Suppressor macrophage (primary cell): ENCODE measurements around the gene OPRD1.
"Not testable (repeated sequence)": the region's sequence is repeated elsewhere in the genome, so short reads cannot be mapped to it uniquely, and the experiment has no call there.

Experiments used
- DNase-seq, 4 experiments: peaks; one replicate each; pipeline ENCODE4 v3.0.0-alpha.2; 2020 to 2022
- total RNA-seq, 17 experiments: gene quantifications; one replicate each; lab custom pipeline; 2026; ENCODE audit warnings: mixed read lengths in 6 of 17, inconsistent platforms in 3 of 17; lab: John Stamatoyannopoulos, UW

Gene OPRD1
- total RNA-seq = 0 to 2.9 (median 0) reads per million in 17 experiments

DNA sequence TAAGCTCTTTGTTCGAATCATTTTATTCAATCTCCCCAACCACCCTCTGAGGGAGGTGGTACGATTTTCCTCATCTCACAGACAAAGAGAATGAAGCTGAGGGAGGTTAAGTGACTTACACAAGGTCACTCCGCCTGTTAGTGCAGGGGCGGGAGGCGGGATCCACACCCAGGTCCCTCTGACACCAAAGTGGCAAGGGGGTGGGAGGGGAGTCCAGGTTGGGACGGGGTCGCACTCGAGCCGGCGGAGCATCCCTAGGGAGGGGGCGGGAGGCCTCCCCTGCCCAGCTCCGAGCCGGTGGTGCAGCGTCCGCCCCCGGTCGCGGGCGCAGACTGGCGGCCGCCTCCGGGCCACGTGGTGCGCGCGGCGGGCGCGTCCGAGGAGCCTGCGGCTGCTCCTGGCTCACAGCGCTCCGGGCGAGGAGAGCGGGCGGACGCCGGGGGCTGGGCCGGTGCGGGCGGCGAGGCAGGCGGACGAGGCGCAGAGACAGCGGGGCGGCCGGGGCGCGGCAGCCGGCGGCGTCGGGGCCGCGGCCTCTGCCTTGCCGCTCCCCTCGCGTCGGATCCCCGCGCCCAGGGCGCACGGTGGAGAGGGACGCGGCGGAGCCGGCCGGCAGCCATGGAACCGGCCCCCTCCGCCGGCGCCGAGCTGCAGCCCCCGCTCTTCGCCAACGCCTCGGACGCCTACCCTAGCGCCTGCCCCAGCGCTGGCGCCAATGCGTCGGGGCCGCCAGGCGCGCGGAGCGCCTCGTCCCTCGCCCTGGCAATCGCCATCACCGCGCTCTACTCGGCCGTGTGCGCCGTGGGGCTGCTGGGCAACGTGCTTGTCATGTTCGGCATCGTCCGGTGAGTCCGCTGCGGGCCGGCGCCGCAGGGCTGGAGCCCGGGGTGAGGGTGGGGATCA is at the start of gene OPRD1:
OPRD1 (plus strand) TSS at position 405 of the 903 bp plus-strand sequence; CDS start at position 619, 214 bp downstream.
- peak in 1 of 4 experiments; percentile 11 for DNase-seq

DNA sequence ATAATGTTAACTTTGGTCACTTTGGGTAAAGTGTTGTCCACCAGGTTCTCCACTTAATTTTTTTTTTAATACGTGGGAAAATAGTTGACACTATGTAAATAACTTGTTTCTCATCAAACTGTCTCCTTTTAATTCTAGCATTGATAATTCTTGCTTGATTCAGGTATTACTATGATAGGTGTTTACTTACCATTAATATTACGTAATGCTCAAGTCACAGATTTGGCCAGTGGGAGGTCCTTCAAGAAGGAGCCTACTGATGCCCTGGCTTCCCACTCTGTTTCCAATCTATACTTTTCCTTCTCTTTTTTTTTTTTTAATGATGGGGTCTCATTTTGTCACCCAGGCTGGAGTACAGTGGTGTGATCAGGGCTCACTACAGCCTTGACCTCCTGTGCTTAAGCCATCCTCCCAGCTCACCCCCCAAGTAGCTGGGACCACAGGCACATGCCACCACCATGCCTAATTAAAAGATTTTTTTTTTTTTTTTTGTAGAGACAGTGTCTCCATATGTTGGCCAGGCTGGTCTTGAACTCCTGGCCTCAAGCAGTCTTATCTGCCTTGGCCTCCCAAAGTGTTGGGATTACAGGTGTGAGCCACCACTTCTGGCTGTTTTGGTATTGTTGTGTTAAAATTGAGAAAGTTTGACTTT is 45.3 kb upstream of the OPRD1 start:
- no peak for DNase-seq

DNA sequence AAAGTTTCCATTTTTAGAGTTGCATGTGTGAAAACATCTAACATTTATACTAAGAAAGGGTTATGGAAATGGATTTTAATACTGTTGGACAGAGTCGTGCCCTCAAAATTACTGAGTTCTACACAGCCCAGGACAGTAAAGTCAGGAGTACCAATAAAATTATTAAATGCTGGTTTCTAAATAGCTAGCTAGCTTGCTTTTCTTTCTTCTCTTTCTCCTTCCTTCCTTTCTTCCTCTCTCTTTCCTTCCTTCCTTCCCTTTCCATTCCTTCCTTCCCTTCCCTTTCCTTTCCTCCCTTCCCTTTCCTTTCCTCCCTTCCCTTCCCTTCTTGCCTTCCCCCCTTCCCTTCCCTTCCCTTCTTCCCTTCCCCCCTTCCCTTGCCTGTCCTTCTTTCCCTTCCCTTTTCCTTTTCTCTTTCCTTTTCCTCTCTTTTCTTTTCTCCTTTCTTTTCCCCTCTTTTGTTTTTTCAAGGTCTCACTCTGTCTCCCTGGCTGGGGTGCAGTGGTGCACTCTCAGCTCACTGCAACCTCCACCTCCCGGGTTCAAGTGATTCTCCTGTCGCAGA is 41.3 kb upstream of the OPRD1 start:
- no peak for DNase-seq

DNA sequence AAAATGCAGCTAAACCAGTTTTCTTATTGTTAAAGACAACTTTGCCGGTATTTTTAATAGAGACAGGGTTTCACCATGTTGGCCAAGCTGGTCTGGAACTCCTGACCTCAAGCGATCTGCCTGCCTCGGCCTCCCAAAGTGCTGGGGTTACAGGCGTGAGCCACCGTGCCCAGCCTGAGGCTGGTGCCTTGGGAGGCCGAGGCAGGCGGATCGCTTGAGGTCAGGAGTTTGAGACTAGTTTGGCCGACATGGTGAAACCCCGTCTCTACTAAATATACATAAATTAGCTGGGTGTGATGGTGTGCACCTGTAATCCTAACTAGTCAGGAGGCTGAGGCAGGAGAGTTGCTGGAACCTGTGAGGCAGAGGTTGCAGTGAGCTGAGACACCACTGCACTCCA is 40.0 kb upstream of the OPRD1 start:
- not testable (repeated sequence) for DNase-seq

DNA sequence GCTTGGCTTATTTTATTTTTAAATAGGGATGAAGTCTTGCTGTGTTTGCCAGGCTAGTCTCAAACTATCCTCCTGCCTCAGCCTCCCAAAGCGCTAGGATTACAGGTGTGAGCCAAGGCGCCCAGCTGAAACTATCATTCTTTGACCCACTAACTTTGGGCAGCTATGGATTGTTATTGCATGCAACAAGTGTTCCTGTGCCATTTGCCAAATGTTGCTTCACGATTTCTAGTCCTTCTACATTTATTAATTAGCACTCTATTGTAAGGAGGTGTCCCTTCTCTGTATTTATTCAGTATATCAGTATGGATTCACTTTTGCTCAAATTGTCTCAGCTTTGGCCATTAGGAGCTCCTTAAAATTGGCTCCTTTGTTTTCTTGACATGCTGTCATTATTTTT is 38.9 kb upstream of the OPRD1 start:
- DNase-seq = no peak

DNA sequence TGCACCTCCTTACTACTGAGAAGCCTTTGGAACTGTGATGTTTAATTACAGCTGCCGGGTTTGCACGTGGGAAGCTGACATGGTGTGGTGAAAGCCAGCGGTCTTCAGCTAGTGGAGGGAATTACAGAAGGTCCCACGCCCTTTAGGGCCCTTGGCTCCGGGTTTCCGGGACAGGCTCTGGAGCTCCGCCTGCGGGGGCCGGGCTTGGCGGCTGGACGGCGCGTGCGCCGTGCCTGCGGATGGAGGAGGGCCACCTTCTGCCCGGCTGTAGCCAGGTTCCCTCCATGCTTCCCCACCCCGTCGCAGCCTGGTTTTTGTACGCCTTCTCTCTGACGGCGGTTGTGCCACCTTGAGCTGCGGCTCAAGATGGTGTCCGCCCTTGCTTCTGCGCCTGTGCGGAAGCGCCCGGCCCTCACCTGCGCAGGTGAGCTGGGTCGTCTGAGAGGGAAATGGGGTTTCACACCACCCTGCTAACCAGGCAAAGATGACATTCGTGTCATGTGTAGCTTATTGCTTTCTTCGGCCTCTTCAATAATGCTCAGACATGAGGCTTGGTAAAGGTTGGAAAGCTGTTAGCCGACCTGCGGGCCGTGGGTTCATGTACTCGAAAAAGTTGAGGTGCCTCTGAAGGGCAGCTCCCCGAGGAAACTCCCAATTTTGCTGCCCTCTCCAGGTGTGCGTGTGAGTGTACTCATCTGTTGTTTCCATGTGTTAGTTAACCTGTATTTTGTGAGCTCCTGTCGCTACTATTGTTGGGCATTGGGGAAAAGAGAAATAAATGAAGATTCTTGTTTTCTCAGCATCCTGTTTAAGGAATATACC is 36.6 kb upstream of the OPRD1 start:
- peak; percentile 86 to 94 (median 92) for DNase-seq

DNA sequence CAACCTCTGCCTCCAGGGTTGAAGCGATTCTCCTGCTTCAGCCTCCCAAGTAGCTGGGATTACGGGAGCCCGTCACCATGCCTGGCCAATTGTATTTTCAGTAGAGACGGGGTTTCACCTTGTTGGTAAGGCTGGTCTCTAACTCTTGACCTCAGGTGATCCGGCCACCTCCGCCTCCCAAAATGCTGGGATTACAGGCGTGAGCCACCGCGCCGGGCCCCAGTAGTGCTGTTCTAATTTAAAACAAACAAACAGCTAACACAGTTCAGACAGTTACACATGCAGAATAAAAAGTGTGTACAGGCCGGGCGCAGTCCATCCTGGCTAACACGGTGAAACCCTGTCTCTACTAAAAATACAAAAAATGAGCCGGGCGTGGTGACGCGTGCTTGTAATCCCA is 35.6 kb upstream of the OPRD1 start:
- DNase-seq = no peak

DNA sequence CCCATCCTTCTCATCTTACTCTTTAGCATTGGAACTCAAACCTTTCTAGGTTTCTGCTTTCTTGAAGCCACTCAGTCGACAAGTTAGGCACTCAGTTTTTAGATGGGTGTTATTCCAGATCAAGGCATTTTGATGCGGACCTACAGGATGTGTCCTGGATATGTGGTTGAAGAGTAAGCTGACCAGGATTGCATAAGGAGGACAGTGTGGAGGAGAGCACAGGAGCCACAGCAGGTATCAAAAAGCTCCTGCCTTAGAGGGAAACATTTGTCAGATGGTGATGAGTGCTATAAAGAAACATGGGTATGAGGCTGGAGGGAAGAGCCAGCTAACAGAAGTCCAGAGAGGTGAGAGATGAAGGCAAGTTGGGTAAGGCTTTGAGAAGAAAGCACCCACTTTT is 33.9 kb upstream of the OPRD1 start:
- DNase-seq = no peak

DNA sequence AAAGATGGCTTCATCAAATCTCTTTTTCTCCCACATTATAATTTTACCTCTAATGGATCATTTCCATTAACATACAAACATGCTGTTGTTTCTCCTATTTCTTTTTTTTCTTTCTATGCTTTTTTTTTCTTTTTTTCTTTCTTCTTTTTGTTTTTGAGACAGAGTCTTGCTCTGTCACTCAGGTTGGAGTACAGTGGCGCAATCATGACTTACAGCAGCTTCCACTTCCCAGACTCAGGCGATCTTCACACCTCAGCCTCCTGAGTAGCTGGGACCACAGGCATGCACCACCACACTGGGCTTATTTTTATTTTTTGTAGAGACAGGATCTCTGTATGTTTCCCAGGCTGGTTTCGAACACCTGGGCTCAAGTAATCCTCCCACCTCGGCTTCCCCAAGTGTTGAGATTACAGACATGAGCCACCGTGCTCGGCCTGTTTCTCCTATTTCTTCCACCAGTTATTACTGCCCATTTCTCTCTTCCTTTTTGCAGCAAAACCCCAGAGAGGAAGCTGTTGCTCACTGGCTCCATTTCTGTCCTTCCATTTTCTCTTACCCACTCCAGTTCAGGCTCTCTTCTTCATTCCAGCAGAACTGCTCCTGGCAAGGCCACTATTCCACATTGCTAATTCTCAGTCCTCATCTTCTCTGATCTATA is 32.1 kb upstream of the OPRD1 start:
- peak; percentile 22 to 51 (median 36) for DNase-seq

DNA sequence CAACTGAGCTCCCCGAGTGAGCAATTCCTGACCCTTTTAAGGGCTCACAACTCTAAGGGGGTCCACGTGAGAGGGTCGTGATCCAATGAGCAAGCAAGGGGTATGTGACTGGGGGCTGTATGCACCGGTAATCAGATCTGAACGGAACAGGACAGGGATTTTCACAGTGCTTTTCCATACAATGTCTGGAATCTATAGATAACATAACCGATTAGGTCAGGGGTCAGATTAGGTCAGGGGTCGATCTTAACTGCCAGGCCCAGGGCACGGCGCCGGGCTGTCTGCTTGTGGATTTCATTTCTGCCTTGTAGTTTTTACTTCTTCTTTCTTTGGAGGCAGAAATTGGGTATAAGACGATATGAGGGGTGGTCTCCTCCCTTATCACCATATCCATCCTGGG is 30.7 kb upstream of the OPRD1 start:
- no peak for DNase-seq

DNA sequence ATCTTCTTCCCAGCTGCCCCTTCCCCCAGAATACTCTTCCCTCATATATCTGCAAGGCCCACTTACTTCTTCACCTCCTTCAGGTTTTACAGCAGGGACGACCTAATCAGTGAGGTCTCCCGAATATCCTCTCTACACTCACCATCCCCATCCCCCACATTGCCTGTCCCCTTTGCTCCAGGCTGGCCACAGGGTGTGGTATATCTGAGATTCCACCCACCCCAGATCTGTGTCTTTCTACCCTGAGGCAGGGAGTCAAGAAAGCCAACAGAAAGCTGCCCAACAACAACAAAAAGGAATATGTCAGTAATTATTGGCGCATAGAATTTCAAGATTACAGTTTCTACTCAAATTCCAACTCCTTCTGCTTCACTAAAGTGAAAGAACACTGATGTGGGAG is 30.0 kb upstream of the OPRD1 start:
- no peak for DNase-seq

DNA sequence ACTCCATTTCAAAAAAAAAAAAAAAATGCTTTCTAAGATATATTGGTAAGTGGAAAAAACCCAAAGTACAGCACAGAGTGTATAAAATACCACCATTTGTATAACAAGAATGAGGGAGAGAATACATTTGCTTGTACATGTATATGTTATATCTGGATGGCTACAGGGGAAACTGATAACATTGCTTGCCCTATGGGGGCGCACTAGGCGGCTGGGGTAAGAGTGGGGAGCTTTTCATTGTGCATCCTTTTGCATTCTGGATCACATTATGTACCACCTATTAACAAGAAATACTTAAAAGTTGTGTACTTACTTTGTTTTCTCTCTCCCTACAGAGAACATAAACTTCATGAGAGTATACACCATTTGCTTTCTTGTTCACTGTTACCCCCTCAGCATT is 28.6 kb upstream of the OPRD1 start:
- DNase-seq = no peak

DNA sequence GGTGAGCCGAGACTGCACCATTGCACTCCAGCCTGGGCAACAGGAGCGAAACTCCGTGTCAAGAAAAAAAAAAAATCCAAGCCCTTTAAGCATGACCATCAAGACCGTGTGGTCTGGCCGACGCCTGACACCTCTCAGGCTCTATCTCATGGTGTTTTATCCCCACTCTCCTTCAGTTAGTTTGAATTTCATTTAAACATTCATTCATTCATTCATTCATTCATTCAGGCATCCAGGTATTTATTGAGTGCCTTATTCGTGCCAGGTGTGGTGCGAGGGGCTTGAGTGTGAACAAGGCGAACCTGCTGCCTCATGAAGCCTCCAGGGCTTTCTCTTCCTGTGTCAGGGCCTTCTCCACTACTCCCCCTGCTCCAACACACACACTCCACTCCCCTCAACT is 22.6 kb upstream of the OPRD1 start:
- DNase-seq = no peak

DNA sequence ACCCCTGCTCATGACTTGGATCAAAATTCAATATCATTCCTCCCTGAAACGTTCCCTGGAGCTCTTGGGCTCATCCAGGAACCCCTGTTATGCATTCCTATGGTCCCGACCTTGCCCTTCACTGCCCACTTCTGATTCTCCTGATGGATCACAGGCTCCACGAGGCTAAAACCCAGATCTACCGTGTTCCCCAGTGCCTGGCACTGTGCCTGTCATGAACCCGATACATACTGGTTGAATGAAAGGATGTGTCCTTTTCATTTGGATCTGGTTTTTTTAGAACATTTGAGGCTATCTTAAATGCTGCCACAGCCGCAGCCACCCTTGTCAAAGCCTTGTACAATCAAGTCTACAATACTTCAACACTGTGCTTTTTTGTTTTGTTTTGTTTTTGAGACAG is 22.2 kb upstream of the OPRD1 start:
- DNase-seq = no peak

DNA sequence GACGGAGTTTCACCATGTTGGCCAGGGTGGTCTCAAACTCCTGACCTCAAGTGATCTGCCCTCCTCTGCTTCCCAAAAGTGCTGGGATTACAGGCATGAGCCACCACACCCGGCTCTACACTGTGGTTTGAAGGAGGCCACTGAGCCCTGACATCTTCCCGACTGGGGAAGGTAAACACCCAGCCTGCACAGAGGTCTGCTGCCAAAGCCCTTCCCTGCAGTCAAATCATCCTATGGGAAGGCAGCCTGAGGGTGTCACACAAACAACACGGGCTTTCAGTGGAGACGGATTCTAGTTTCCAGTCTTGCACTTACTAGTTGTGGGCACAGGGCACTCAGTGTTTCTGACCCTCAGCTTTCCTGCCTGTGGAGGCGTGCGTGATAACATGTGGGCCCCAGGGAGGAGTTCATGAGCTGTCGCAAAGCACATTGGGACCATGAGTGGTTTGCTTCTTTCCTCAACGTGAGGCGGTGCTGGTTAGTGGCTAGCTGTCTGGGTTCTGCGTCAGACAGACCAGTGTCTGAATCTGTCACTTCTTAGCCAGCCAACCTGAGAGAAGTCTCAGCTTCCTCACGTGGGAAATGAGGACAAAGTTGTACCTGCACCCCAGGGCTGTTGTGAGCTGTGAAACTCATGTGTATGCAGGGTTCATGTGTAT is 21.5 kb upstream of the OPRD1 start:
- no peak for DNase-seq

DNA sequence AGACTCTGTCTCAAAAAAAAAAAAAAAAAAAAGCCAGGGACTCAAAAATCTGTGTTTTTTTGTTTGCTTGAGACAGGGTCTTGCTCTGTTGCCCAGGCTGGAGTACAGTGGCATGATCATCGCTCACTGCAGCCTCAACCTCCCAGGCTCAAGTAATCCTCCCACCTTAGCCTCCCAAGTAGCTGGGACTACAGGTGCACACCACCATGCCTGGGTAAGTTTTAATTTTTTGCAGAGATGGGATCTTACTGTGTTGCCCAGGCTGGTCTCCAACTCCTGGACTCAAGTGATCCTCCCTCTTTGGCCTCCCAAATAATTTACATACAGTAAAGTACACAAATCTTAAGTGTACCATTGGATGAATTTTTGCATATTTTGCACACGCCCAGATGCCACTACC is 20.0 kb upstream of the OPRD1 start:
- not testable (repeated sequence) for DNase-seq

DNA sequence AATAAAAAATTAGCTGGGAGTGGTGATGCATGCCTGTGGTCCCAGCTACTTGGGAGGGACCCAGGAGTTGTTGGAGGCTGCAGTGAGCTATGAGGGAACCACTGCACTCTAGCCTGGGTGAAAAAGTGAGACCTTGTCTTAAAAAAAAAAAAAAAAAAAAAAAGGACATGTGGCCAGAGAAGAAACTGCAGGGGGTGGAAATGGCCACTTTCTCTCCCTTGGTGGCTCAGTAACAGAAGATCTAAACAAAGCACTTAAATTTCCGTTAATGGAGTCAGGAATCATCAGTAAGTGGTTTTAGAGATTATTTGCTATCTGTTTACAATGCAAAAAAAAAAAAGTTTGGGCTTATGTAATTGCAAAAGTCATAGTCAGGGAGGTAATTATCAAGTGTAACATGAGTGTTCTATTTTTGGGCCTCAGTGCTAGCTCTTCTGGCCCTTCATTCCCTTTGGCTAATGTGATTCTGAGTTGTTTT is 19.3 kb upstream of the OPRD1 start:
- no peak for DNase-seq

DNA sequence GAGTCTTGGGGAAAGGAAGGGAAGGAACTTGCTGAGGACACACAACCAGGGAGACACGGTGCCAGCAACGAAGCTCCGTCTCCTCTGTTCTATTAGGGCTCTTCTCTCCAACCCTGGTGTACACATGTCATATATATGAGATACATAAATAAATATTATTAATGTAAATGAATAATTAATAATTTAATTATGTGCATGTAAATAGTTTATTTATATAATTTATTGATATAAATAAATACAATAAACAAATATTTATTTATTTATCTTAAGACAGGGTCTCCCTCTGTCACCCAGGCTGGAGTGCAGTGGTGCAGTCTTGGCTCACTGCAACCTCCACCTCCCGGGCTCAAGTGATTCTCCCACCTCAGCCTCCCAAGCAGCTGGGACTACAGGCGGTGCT is 17.4 kb upstream of the OPRD1 start:
- DNase-seq = not testable (repeated sequence)

DNA sequence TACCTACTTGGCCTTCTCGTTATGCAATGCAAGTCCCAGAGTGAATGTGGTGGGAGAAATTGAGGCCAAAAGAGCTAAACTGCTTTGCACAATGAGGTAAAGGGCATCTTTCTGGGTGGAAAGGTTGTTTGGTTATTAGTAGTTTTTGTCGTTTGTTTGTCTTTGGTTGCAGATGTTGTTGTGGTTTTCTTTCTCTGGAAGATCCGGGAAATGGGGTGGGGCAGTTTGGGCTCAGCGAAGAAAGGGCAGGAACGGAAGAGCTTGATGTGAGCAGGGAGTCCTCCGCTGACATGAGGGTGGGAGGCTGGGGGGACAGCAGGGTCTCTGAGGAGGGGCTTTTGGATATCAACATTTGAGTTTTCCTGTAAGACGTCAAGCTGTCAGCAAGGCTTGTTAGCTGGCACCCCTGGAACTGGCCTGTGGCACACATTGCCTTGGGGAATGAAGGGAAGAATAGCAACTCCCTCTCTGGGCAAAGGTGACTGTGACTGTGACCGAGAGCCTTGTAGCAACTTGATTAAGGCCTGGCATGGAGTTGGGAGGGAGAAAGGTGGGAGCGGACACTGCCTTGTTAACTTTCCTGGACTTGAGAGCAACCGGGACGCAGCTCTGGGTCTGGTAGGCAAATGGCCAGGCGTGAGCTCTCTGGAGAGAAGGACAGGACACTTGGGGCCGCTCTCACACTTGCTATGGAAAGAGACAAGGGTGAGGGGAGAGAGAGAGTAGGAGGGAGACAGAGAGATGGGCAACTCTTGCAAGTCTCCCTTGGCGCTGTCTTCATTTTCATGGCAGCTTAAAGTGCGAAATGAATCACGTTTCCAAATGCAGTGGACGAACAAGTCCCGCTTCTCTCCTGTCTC is 15.4 kb upstream of the OPRD1 start:
- DNase-seq = no peak

DNA sequence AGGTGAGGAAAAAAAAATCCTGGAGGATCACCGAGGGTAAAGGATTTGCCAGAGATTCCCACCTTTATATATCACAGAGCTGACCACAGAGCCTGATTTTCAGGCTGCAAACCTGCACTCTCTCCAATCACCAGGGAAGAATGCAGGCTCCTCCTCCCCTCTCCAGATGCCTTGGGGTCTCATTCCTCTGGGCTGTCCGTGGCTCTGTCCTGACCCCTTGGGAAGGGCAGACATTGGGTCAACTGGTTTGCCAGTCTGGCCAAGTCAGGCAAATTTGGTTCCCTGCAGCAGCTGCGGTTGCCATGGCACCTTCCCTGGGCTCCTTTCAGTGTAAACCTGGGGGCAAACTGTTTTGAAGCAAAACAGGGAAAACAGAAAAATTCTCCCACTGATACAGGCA is 11.6 kb upstream of the OPRD1 start:
- DNase-seq = no peak
